Gastrocnemius medialis (tissue), 4 donors: ENCODE data around the gene IQGAP3. TPM values are rescaled to one million over a fixed set of nuclear protein-coding genes. Genes with fewer than 3 reads are reported as not detected.

ENCODE experiments used
- ATAC-seq, 2 donors: fragments of 150-250 bp; one replicate each; pipeline ENCODE4 v1.9.1; 2016
- DNase-seq, 2 donors: peaks; one replicate each; pipeline ENCODE4 v3.0.0-alpha.2; 2019
- H3K27ac ChIP-seq, 4 donors: fragments of 200-600 bp; sonication (generic); 1 replicate in 1 of 4; 2 replicates in 3 of 4; pipeline ENCODE4 v1.5.1; 2016 to 2018; ENCODE audit warnings: mild to moderate bottlenecking in 2 of 4, moderate library complexity in 1 of 4
- H3K27me3 ChIP-seq, 3 donors: fragments of 200-600 bp; sonication (generic) in 2 of 3; 1 replicate in 1 of 3; 2 replicates in 2 of 3; pipeline versions ENCODE4 v1.5.1 to v1.6.0; 2016 to 2019; ENCODE audit warnings: mild to moderate bottlenecking in 1 of 3, moderate library complexity in 1 of 3
- H3K36me3 ChIP-seq, 2 donors: fragments of 200-600 bp; sonication (generic) in 1 of 2; one replicate each; pipeline ENCODE4 v1.5.1; 2017 to 2018
- H3K4me1 ChIP-seq, 2 donors: fragments of 200-600 bp; sonication (generic) in 1 of 2; one replicate each; pipeline ENCODE4 v1.5.1; 2016 to 2017; ENCODE audit warnings: mild to moderate bottlenecking in 2 of 2
- H3K4me3 ChIP-seq, 4 donors: fragments of 200-600 bp; sonication (generic) in 3 of 4; 1 replicate in 1 of 4; 2 replicates in 3 of 4; pipeline ENCODE4 v1.5.1; 2016 to 2019; ENCODE audit warnings: mild to moderate bottlenecking in 2 of 4
- H3K9me3 ChIP-seq, 3 donors: fragments of 200-600 bp; sonication (generic) in 2 of 3; 1 replicate in 1 of 3; 2 replicates in 2 of 3; pipeline ENCODE4 v1.5.1; 2016 to 2019
- POLR2A ChIP-seq, 2 donors: fragments of 450-650 bp; IDR thresholded peaks; one replicate each; pipeline ENCODE4 v1.6.1; 2017; ENCODE audit warnings: antibody characterized with exemption in 2 of 2, mild to moderate bottlenecking in 2 of 2, moderate library complexity in 2 of 2
- in situ Hi-C, 4 donors: fragments of 200-750 bp; cut with MboI; loops; one replicate each; pipeline versions ENCODE4 v1.15.0 to v1.8.0; 2017; ENCODE audit warnings: low sequenced_read_pairs in 4 of 4
- intact Hi-C: fragments of 100-400 bp; cut with DNase I; formaldehyde crosslinking; loops from one replicate; pipeline ENCODE4 v1.15.1; 2023; ENCODE audit warnings: low total_unique reads
- total RNA-seq, 4 donors: library from RNA; depleted of rRNA; stranded (reverse); fragments of >200 nt; gene quantifications; one replicate each; pipeline versions ENCODE4 v1.1.0 to v1.2.3, GENCODE V29; 2016
- TF ChIP-seq, protein P1 (sequence below), 5 experiments: fragments of 450-650 bp in 3 of 5; fragments of 200-600 bp in 2 of 5; sonication (generic) in 2 of 5; IDR thresholded peaks in 4 of 5; conservative IDR thresholded peaks in 1 of 5; 1 replicate in 4 of 5; 2 replicates in 1 of 5; pipeline ENCODE4 v1.5.1; 2016 to 2019; ENCODE audit warnings: antibody characterized with exemption in 5 of 5, mild to moderate bottlenecking in 3 of 5, moderate library complexity in 3 of 5

Gene IQGAP3, protein sequence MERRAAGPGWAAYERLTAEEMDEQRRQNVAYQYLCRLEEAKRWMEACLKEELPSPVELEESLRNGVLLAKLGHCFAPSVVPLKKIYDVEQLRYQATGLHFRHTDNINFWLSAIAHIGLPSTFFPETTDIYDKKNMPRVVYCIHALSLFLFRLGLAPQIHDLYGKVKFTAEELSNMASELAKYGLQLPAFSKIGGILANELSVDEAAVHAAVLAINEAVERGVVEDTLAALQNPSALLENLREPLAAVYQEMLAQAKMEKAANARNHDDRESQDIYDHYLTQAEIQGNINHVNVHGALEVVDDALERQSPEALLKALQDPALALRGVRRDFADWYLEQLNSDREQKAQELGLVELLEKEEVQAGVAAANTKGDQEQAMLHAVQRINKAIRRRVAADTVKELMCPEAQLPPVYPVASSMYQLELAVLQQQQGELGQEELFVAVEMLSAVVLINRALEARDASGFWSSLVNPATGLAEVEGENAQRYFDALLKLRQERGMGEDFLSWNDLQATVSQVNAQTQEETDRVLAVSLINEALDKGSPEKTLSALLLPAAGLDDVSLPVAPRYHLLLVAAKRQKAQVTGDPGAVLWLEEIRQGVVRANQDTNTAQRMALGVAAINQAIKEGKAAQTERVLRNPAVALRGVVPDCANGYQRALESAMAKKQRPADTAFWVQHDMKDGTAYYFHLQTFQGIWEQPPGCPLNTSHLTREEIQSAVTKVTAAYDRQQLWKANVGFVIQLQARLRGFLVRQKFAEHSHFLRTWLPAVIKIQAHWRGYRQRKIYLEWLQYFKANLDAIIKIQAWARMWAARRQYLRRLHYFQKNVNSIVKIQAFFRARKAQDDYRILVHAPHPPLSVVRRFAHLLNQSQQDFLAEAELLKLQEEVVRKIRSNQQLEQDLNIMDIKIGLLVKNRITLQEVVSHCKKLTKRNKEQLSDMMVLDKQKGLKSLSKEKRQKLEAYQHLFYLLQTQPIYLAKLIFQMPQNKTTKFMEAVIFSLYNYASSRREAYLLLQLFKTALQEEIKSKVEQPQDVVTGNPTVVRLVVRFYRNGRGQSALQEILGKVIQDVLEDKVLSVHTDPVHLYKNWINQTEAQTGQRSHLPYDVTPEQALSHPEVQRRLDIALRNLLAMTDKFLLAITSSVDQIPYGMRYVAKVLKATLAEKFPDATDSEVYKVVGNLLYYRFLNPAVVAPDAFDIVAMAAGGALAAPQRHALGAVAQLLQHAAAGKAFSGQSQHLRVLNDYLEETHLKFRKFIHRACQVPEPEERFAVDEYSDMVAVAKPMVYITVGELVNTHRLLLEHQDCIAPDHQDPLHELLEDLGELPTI (N-terminal part only)
- under 1 TPM in 2 of 4 donors, not detected in 2; 0.20 to 0.55 TPM for total RNA-seq

DNA sequence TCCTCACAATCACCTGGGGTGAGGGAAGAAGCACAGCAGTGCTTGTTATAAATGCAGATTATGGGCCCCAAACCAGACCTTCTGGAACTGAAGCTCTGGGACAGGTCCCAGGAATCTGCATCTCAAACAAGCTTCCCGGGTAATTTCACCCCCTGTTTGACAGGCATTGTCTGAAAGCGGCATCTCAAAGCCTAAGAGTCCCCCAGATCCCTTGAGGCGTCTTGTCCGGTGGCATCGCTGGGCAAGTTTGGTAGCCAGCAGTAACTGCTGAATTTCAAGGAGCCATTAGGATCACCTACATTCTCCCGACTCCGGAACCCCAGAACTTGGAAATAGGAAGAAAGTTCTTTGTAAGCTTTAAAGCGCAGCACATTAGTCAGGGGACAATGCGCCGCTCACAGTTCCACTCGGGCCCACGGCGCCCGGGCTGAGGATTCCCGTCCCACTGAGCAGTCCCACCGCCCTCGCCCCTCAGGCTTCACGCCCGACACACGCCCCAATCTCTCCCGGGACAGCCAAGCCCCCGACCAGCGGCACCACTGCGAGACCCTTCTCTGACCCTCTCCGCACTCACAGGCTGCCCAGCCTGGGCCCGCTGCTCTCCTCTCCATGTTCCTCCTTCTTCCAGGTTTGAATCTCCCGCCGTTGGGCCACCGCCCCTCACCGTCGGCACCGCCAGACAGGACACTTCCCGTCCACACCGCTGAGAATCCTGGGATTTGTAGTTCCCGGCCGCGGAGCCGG, at the start of gene IQGAP3:
Gene IQGAP3 (minus strand): TSS at position 647 of the 744 bp plus-strand sequence. CDS start 36 bp downstream, at position 611.
- in situ Hi-C loops (loop anchor here in 1 of 4 donors (10.0 kb wide), 1 partner anchor 117 kb away; no protein-coding TSS in a partner anchor), intact Hi-C loops (no loop called here)
- DNase-seq (peak; percentile 80 to 83), ATAC-seq (peak; percentile 87 to 96)
- H3K36me3 ChIP-seq = no peaks in the 10 kb centered on the region
- no peaks in the 10 kb centered on the region for H3K9me3 ChIP-seq
- H3K27me3 ChIP-seq = peaks cover 0 to 4% (median 0%) of the 10 kb centered on the region in 3 donors
- H3K27ac ChIP-seq = peak within 1 kb of the TSS in 1 of 4 donors; percentile 13
- H3K4me1 ChIP-seq = peaks cover 0 to 6% of the 10 kb centered on the region in 2 donors
- no peak for TF ChIP-seq POLR2A (IDR thresholded peaks at IDR 0.05)
- TF ChIP-seq, protein P1, sequence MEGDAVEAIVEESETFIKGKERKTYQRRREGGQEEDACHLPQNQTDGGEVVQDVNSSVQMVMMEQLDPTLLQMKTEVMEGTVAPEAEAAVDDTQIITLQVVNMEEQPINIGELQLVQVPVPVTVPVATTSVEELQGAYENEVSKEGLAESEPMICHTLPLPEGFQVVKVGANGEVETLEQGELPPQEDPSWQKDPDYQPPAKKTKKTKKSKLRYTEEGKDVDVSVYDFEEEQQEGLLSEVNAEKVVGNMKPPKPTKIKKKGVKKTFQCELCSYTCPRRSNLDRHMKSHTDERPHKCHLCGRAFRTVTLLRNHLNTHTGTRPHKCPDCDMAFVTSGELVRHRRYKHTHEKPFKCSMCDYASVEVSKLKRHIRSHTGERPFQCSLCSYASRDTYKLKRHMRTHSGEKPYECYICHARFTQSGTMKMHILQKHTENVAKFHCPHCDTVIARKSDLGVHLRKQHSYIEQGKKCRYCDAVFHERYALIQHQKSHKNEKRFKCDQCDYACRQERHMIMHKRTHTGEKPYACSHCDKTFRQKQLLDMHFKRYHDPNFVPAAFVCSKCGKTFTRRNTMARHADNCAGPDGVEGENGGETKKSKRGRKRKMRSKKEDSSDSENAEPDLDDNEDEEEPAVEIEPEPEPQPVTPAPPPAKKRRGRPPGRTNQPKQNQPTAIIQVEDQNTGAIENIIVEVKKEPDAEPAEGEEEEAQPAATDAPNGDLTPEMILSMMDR (IDR thresholded peaks at IDR 0.05 in 4 of 5, conservative IDR thresholded peaks at IDR 0.05 in 1 of 5) = no peak
- H3K4me3 ChIP-seq = peak within 1 kb of the TSS; percentile 45 to 69 (median 59)

DNA sequence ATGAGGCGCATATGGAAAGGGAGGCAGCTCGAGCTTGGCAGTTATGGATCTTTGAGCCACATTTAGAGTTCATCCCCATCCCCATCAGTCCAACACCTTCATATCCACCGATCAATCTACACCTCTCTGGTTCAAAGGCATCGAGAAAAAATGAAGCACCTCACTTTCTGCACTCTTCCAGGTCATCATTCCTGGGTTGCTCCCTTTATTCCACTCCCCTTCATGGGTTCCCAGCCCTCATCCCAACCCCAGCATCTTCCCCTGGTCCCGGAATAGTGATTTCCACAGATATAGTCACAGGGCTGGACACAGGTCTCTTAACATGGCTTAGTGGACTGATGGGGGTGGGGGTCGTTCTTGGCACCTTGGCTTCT, 47.2 kb upstream of the IQGAP3 start:
- DNase-seq (no peak), ATAC-seq (no peak)
- peaks cover 20 to 31% (median 26%) of the 10 kb centered on the region in 3 donors for H3K27me3 ChIP-seq
- peaks cover 7 to 14% of the 10 kb centered on the region in 2 donors for H3K4me1 ChIP-seq
- no peak overlapping the region for H3K4me3 ChIP-seq
- no peaks in the 10 kb centered on the region for H3K36me3 ChIP-seq
- peak overlapping the region in 1 of 4 donors; percentile 28 for H3K27ac ChIP-seq
- in situ Hi-C loops (loop anchor here in 1 of 4 donors (10.0 kb wide), 1 partner anchor 235 kb away; no protein-coding TSS in a partner anchor), intact Hi-C loops (no loop called here)
- no peaks in the 10 kb centered on the region for H3K9me3 ChIP-seq
- no peak for TF ChIP-seq POLR2A (IDR thresholded peaks at IDR 0.05)
- TF ChIP-seq, protein P1 (IDR thresholded peaks at IDR 0.05 in 4 of 5, conservative IDR thresholded peaks at IDR 0.05 in 1 of 5) = peak in 1 of 5 experiments; percentile 3

DNA sequence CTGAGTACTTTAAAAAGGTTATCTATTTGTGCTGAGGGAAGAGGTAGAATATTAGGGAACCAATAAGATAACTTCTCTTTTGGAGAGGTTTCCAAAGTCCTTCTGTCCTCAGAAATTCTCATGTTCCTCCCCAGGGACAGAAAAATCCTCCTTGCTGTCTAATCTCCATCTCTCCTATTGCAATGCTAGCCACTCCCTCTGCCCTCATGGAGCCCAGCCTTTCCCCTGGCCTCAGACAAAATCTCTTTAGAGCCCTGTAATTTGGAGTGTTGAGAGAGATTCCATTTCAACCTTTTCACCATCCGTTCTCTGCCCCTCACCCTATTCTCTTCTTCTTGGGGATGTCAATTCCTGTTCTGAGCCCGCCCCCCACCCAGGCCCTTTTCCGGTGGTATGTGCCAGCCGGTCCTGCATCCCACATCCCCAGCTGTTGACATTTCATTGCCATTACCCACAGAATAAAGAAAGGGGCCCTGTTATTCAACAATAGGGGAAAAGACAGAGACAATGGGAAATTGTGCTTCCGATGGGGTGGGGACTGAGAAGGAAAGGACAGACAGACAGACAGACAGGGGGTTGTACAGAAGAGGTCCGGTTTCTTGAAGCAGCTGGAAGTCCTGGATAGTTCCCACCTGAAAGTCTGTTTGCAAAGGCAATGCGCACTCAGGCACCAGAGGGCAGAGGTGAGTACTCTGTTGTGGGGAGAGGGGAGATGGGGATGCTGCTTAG, 46.7 kb upstream of the IQGAP3 start, which contains the start of gene HAPLN2:
Gene HAPLN2 (plus strand): TSS at position 563 of the 729 bp plus-strand sequence. CDS start 4,076 bp downstream, outside the sequence.
- H3K27me3 ChIP-seq = peaks cover 14 to 26% (median 20%) of the 10 kb centered on the region in 3 donors
- H3K27ac ChIP-seq = peak within 1 kb of the TSS in 2 of 4 donors; percentile 28 to 47
- no peaks in the 10 kb centered on the region for H3K36me3 ChIP-seq
- no peaks in the 10 kb centered on the region for H3K9me3 ChIP-seq
- in situ Hi-C loops = loop anchor here in 1 of 4 donors (10.0 kb wide), 1 partner anchor 234 kb away; no protein-coding TSS in a partner anchor
- ATAC-seq (no peak), DNase-seq (no peak)
- H3K4me1 ChIP-seq = peaks cover 1 to 9% of the 10 kb centered on the region in 2 donors
- H3K4me3 ChIP-seq = no peak within 1 kb of the TSS
- TF ChIP-seq POLR2A (IDR thresholded peaks at IDR 0.05) = no peak
- TF ChIP-seq, protein P1 (IDR thresholded peaks at IDR 0.05 in 4 of 5, conservative IDR thresholded peaks at IDR 0.05 in 1 of 5) = peak in 1 of 5 experiments; percentile 36
- intact Hi-C loops = no loop called here
